ENCODE results near the gene NUDT14.

The NUDT14 gene

GRCh38 chr14:105208738-105209075 is 27.6 kb upstream of the NUDT14 start:
- H3K4ac ChIP-seq (ENCODE audit: low read depth, low read length): no peak overlapping the region
- no peak overlapping the region for H2AFZ ChIP-seq (ENCODE audit: insufficient read depth, low read length, poor library complexity)
- no peaks in the 10 kb centered on the region for H3K79me2 ChIP-seq (ENCODE audit: control insufficient read depth, insufficient read depth, low read length, poor library complexity)
- H3K27me3 ChIP-seq (ENCODE audit: insufficient read depth, low read length): no peaks in the 10 kb centered on the region
- no peak overlapping the region for H4K12ac ChIP-seq (ENCODE audit: low read depth, low read length)
- DNase-seq: no peak
- H2AK5ac ChIP-seq (ENCODE audit: low read length): no peak overlapping the region
- no peak overlapping the region for H2BK5ac ChIP-seq (ENCODE audit: low read depth, low read length, poor library complexity)
- no peak overlapping the region for H3K27ac ChIP-seq (ENCODE audit: low read depth, low read length)
- WGBS (ENCODE audit: extremely low coverage, insufficient coverage, insufficient read length): no CpG with 5 or more reads among the region's 12 CpGs
- no peak overlapping the region for H3K9ac ChIP-seq (ENCODE audit: low read length)
- H2BK120ac ChIP-seq (ENCODE audit: insufficient read depth, low read length, poor library complexity): no peak overlapping the region
- no peaks in the 10 kb centered on the region for H3K9me3 ChIP-seq (ENCODE audit: insufficient read depth, low read depth, low read length)
- peaks cover 9 to 10% of the 10 kb centered on the region in 2 experiments for H3K36me3 ChIP-seq (ENCODE audit: control insufficient read depth in 1 of 2, insufficient read depth in 2 of 2, low read length in 2 of 2)
- H3K4me2 ChIP-seq (ENCODE audit: low read length): no peak overlapping the region
- no peak overlapping the region for H4K8ac ChIP-seq (ENCODE audit: low read depth, low read length)
- H3K4me3 ChIP-seq (ENCODE audit: low read depth, low read length): peak overlapping the region; percentile 37
- peaks cover 0 to 6% of the 10 kb centered on the region in 2 experiments for H3K4me1 ChIP-seq (ENCODE audit: control insufficient read depth in 1 of 2, insufficient read depth in 2 of 2, low read length in 2 of 2)
- H3K18ac ChIP-seq (ENCODE audit: low read length): no peak overlapping the region
- no peak overlapping the region for H3K14ac ChIP-seq (ENCODE audit: low read length)
- H3K23ac ChIP-seq (ENCODE audit: low read length): no peak overlapping the region
- H4K91ac ChIP-seq (ENCODE audit: low read depth, low read length): no peak overlapping the region
- H2BK12ac ChIP-seq (ENCODE audit: low read length): no peak overlapping the region
- no peaks in the 10 kb centered on the region for H3K79me1 ChIP-seq (ENCODE audit: low read length)

- H3K9me3 ChIP-seq (ENCODE audit: insufficient read depth, low read depth, low read length): no peaks in the 10 kb centered on the region
- no peak overlapping the region for H3K4ac ChIP-seq (ENCODE audit: low read depth, low read length)
- no peak overlapping the region for H4K8ac ChIP-seq (ENCODE audit: low read depth, low read length)
- WGBS (ENCODE audit: extremely low coverage, insufficient coverage, insufficient read length): no CpG with 5 or more reads among the region's 25 CpGs
- no peak overlapping the region for H3K9ac ChIP-seq (ENCODE audit: low read length)
- H3K18ac ChIP-seq (ENCODE audit: low read length): no peak overlapping the region
- H3K4me1 ChIP-seq (ENCODE audit: control insufficient read depth in 1 of 2, insufficient read depth in 2 of 2, low read length in 2 of 2): peaks cover 1 to 6% of the 10 kb centered on the region in 2 experiments
- H4K12ac ChIP-seq (ENCODE audit: low read depth, low read length): no peak overlapping the region
- no peak overlapping the region for H2AK5ac ChIP-seq (ENCODE audit: low read length)
- H2AFZ ChIP-seq (ENCODE audit: insufficient read depth, low read length, poor library complexity): no peak overlapping the region
- H3K36me3 ChIP-seq (ENCODE audit: control insufficient read depth in 1 of 2, insufficient read depth in 2 of 2, low read length in 2 of 2): peaks cover 9 to 10% of the 10 kb centered on the region in 2 experiments
- no peak overlapping the region for H2BK5ac ChIP-seq (ENCODE audit: low read depth, low read length, poor library complexity)
- H3K23ac ChIP-seq (ENCODE audit: low read length): no peak overlapping the region
- no peak for DNase-seq
- H3K27ac ChIP-seq (ENCODE audit: low read depth, low read length): no peak overlapping the region
- no peak overlapping the region for H3K14ac ChIP-seq (ENCODE audit: low read length)
- no peaks in the 10 kb centered on the region for H3K79me1 ChIP-seq (ENCODE audit: low read length)
- no peaks in the 10 kb centered on the region for H3K79me2 ChIP-seq (ENCODE audit: control insufficient read depth, insufficient read depth, low read length, poor library complexity)
- no peak overlapping the region for H4K91ac ChIP-seq (ENCODE audit: low read depth, low read length)
- no peak overlapping the region for H2BK120ac ChIP-seq (ENCODE audit: insufficient read depth, low read length, poor library complexity)
- peak overlapping the region; percentile 60 for H3K4me3 ChIP-seq (ENCODE audit: low read depth, low read length)
- no peak overlapping the region for H3K4me2 ChIP-seq (ENCODE audit: low read length)
- no peaks in the 10 kb centered on the region for H3K27me3 ChIP-seq (ENCODE audit: insufficient read depth, low read length)
- H2BK12ac ChIP-seq (ENCODE audit: low read length): no peak overlapping the region
These were observed 27.1 kb upstream of the NUDT14 start for GRCh38 chr14:105207996-105208737.

GRCh38 chr14:105207460-105207901 is 26.4 kb upstream of the NUDT14 start:
- Histone ChIP-seq H3K4me3 (ENCODE audit: low read depth, low read length) (peak overlapping the region; percentile 23), H3K4me1 (ENCODE audit: control insufficient read depth in 1 of 2, insufficient read depth in 2 of 2, low read length in 2 of 2) (peaks cover 2 to 7% of the 10 kb centered on the region in 2 experiments), H4K12ac (ENCODE audit: low read depth, low read length) (no peak overlapping the region), H3K79me2 (ENCODE audit: control insufficient read depth, insufficient read depth, low read length, poor library complexity) (no peaks in the 10 kb centered on the region), H2BK5ac (ENCODE audit: low read depth, low read length, poor library complexity) (no peak overlapping the region), H3K79me1 (ENCODE audit: low read length) (no peaks in the 10 kb centered on the region), H3K4me2 (ENCODE audit: low read length) (no peak overlapping the region), H2BK12ac (ENCODE audit: low read length) (no peak overlapping the region), H4K91ac (ENCODE audit: low read depth, low read length) (no peak overlapping the region), H3K14ac (ENCODE audit: low read length) (no peak overlapping the region), H2BK120ac (ENCODE audit: insufficient read depth, low read length, poor library complexity) (no peak overlapping the region), H3K23ac (ENCODE audit: low read length) (no peak overlapping the region), H4K8ac (ENCODE audit: low read depth, low read length) (no peak overlapping the region), H3K9ac (ENCODE audit: low read length) (no peak overlapping the region), H3K18ac (ENCODE audit: low read length) (no peak overlapping the region), H2AFZ (ENCODE audit: insufficient read depth, low read length, poor library complexity) (no peak overlapping the region), H3K36me3 (ENCODE audit: control insufficient read depth in 1 of 2, insufficient read depth in 2 of 2, low read length in 2 of 2) (peaks cover 9 to 10% of the 10 kb centered on the region in 2 experiments), H3K4ac (ENCODE audit: low read depth, low read length) (no peak overlapping the region), H2AK5ac (ENCODE audit: low read length) (no peak overlapping the region), H3K27me3 (ENCODE audit: insufficient read depth, low read length) (no peaks in the 10 kb centered on the region), H3K9me3 (ENCODE audit: insufficient read depth, low read depth, low read length) (no peaks in the 10 kb centered on the region), H3K27ac (ENCODE audit: low read depth, low read length) (no peak overlapping the region)
- WGBS (ENCODE audit: extremely low coverage, insufficient coverage, insufficient read length): no CpG with 5 or more reads among the region's 13 CpGs
- DNase-seq: peak; percentile 61 to 64

- no peak overlapping the region for H2BK120ac ChIP-seq (ENCODE audit: insufficient read depth, low read length, poor library complexity)
- H3K9me3 ChIP-seq (ENCODE audit: insufficient read depth, low read depth, low read length): no peaks in the 10 kb centered on the region
- no peak overlapping the region for H3K9ac ChIP-seq (ENCODE audit: low read length)
- H3K18ac ChIP-seq (ENCODE audit: low read length): no peak overlapping the region
- H3K79me2 ChIP-seq (ENCODE audit: control insufficient read depth, insufficient read depth, low read length, poor library complexity): no peaks in the 10 kb centered on the region
- H3K36me3 ChIP-seq (ENCODE audit: control insufficient read depth in 1 of 2, insufficient read depth in 2 of 2, low read length in 2 of 2): peaks cover 9 to 10% of the 10 kb centered on the region in 2 experiments
- H2AFZ ChIP-seq (ENCODE audit: insufficient read depth, low read length, poor library complexity): no peak overlapping the region
- no peak for DNase-seq
- H4K91ac ChIP-seq (ENCODE audit: low read depth, low read length): no peak overlapping the region
- H4K8ac ChIP-seq (ENCODE audit: low read depth, low read length): no peak overlapping the region
- no peak overlapping the region for H3K4ac ChIP-seq (ENCODE audit: low read depth, low read length)
- H3K27me3 ChIP-seq (ENCODE audit: insufficient read depth, low read length): no peaks in the 10 kb centered on the region
- H2AK5ac ChIP-seq (ENCODE audit: low read length): no peak overlapping the region
- H3K27ac ChIP-seq (ENCODE audit: low read depth, low read length): no peak overlapping the region
- H3K4me1 ChIP-seq (ENCODE audit: control insufficient read depth in 1 of 2, insufficient read depth in 2 of 2, low read length in 2 of 2): peaks cover 2 to 7% of the 10 kb centered on the region in 2 experiments
- no peak overlapping the region for H3K4me3 ChIP-seq (ENCODE audit: low read depth, low read length)
- no peak overlapping the region for H3K14ac ChIP-seq (ENCODE audit: low read length)
- no peak overlapping the region for H3K4me2 ChIP-seq (ENCODE audit: low read length)
- H4K12ac ChIP-seq (ENCODE audit: low read depth, low read length): no peak overlapping the region
- no CpG with 5 or more reads among the region's 5 CpGs for WGBS (ENCODE audit: extremely low coverage, insufficient coverage, insufficient read length)
- no peak overlapping the region for H2BK12ac ChIP-seq (ENCODE audit: low read length)
- H3K23ac ChIP-seq (ENCODE audit: low read length): no peak overlapping the region
- no peak overlapping the region for H2BK5ac ChIP-seq (ENCODE audit: low read depth, low read length, poor library complexity)
- no peaks in the 10 kb centered on the region for H3K79me1 ChIP-seq (ENCODE audit: low read length)
These were observed 25.8 kb upstream of the NUDT14 start for GRCh38 chr14:105206873-105207272.
